Esophagus muscularis mucosa (tissue), 3 donors: ENCODE measurements around the gene PDE1A.

Source experiments
- POLR2A ChIP-seq: fragments of 450-650 bp; IDR thresholded peaks from one replicate; pipeline ENCODE4 v1.6.1; 2017; ENCODE audit warnings: antibody characterized with exemption, moderate library complexity, mild to moderate bottlenecking, low read depth
- TF ChIP-seq, protein P1 (sequence below), 3 experiments: fragments of 200-600 bp in 2 of 3; fragments of 450-650 bp in 1 of 3; sonication (generic) in 2 of 3; IDR thresholded peaks; one replicate each; pipeline ENCODE4 v1.5.1; 2017 to 2019; ENCODE audit warnings: antibody characterized with exemption in 3 of 3, mild to moderate bottlenecking in 2 of 3, moderate library complexity in 1 of 3

DNA sequence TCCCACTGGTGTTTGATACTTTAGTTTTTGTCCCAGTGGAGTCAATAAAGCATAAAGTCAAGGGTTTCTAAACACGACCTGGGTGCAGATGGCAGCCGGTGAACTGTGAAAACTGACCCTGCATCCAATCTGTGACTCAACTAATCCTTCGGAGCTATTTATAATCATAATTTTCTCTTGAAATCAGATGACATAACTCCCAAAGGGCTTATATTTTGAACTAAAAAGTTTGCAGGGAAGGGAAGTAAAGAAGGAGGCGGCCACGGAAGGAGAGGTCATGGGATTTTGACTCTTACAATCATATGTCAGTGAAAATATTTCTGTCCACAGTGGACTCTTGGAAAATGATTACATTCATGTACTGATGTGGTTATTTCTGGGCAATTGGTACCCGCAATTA lies 178.5 kb downstream of the PDE1A start:
- TF ChIP-seq, protein P1, sequence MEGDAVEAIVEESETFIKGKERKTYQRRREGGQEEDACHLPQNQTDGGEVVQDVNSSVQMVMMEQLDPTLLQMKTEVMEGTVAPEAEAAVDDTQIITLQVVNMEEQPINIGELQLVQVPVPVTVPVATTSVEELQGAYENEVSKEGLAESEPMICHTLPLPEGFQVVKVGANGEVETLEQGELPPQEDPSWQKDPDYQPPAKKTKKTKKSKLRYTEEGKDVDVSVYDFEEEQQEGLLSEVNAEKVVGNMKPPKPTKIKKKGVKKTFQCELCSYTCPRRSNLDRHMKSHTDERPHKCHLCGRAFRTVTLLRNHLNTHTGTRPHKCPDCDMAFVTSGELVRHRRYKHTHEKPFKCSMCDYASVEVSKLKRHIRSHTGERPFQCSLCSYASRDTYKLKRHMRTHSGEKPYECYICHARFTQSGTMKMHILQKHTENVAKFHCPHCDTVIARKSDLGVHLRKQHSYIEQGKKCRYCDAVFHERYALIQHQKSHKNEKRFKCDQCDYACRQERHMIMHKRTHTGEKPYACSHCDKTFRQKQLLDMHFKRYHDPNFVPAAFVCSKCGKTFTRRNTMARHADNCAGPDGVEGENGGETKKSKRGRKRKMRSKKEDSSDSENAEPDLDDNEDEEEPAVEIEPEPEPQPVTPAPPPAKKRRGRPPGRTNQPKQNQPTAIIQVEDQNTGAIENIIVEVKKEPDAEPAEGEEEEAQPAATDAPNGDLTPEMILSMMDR (IDR thresholded peaks at IDR 0.05) = no peak
- no peak for TF ChIP-seq POLR2A
